Measurements from ENCODE around the gene GPR153. TPM values are rescaled to one million over a fixed set of nuclear protein-coding genes. Genes with fewer than 3 reads are reported as not detected.

GPR153 gene
- total RNA-seq, 2 experiments from 2014 or later: 0.34 to 0.41 TPM

DNA sequence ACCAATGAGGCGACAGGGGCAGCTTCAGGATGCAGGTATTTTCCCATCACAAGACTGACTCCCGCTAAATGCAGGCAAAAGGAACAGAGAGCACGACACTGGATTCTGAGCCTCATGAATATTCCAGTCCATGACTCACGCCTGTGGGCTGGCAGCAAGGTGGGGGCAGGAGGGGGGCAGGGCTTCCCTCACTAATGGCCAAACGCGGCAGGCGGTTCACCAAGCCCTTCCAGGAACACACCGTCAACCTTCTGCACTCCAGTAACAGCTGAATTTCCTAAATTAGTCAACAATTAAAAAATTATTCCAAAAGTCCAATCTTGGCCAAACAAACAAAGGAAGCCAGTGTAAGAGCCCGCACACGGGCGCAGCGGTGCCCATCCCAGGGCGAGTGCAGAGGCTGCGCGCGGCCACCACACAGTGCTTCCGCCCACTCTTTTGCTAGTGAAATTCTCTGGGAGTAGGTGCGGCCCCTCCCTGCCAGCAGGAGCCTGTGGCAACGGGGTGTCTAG lies 12.5 kb upstream of the GPR153 start:
- no peak for DNase-seq
- Mint-ChIP-seq H3K9me3 (no peaks in the 10 kb centered on the region), H3K27me3 (no peaks in the 10 kb centered on the region), H3K36me3 (ENCODE audit: low read depth) (peaks cover 2% of the 10 kb centered on the region), H3K27ac (no peak overlapping the region), H3K4me1 (ENCODE audit: low read depth) (no peaks in the 10 kb centered on the region), H3K4me3 (no peak overlapping the region)
- ChIA-PET POLR2A (no interaction called here), CTCF (no interaction called here)
- TF ChIP-seq, protein P1, sequence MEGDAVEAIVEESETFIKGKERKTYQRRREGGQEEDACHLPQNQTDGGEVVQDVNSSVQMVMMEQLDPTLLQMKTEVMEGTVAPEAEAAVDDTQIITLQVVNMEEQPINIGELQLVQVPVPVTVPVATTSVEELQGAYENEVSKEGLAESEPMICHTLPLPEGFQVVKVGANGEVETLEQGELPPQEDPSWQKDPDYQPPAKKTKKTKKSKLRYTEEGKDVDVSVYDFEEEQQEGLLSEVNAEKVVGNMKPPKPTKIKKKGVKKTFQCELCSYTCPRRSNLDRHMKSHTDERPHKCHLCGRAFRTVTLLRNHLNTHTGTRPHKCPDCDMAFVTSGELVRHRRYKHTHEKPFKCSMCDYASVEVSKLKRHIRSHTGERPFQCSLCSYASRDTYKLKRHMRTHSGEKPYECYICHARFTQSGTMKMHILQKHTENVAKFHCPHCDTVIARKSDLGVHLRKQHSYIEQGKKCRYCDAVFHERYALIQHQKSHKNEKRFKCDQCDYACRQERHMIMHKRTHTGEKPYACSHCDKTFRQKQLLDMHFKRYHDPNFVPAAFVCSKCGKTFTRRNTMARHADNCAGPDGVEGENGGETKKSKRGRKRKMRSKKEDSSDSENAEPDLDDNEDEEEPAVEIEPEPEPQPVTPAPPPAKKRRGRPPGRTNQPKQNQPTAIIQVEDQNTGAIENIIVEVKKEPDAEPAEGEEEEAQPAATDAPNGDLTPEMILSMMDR (IDR thresholded peaks at IDR 0.05): no peak
- ATAC-seq: no peak
- intact Hi-C loops (cut with micrococcal nuclease): no loop called here

DNA sequence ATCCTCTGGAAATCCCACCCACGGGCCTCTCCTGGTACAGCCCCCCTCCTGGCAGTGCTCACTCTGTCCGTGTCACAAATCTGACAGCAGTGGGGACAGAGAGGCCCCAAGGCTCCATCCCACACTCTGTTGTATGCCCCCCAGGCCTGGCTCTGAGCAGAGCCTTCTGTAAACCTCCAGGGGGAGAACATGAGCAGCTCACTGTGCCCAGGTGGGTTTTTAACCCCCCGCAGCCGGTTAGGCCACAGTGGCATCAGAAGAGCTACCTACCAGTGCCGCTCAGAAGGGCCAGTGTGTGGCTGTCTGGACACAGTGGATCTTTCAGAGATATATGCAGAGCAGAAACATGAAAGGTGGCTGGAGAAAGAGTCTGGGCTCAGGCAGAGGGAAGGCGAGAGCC lies 12.0 kb upstream of the GPR153 start:
- ATAC-seq (no peak), DNase-seq (no peak)
- Mint-ChIP-seq H3K36me3 (ENCODE audit: low read depth) (peaks cover 2% of the 10 kb centered on the region), H3K4me3 (no peak overlapping the region), H3K9me3 (no peaks in the 10 kb centered on the region), H3K27me3 (no peaks in the 10 kb centered on the region), H3K27ac (no peak overlapping the region), H3K4me1 (ENCODE audit: low read depth) (no peaks in the 10 kb centered on the region)
- TF ChIP-seq, protein P1 (IDR thresholded peaks at IDR 0.05): no peak
- ChIA-PET POLR2A (no interaction called here), CTCF (no interaction called here)
- intact Hi-C loops (cut with micrococcal nuclease): no loop called here

DNA sequence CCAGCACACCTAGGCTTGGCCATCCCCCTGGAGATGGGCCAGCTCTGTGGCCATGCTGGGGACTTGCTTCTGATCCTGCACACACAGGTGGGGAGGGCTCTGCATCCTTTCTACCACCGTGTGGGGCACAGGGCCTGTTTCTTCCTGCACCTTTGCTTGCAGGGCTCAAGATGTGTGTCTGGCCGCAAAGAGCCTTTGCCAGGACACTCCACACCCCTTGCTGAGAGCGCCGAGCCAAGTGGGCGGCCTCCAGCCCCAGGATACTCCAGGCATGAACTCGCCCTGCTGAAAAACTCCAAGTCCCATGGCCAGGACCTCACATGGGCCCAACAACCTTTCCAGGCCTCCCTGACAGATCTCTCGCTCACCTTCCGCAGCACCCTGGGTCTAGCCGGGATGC lies 11.6 kb upstream of the GPR153 start:
- H3K4me3 Mint-ChIP-seq: no peak overlapping the region
- H3K27me3 Mint-ChIP-seq: no peaks in the 10 kb centered on the region
- no peak for ATAC-seq
- no peaks in the 10 kb centered on the region for H3K9me3 Mint-ChIP-seq
- ChIA-PET POLR2A (no interaction called here), CTCF (no interaction called here)
- H3K4me1 Mint-ChIP-seq (ENCODE audit: low read depth): no peaks in the 10 kb centered on the region
- no peak overlapping the region for H3K27ac Mint-ChIP-seq
- no peak for DNase-seq
- intact Hi-C loops (cut with micrococcal nuclease): no loop called here
- H3K36me3 Mint-ChIP-seq (ENCODE audit: low read depth): no peaks in the 10 kb centered on the region
- TF ChIP-seq, protein P1 (IDR thresholded peaks at IDR 0.05): no peak

DNA sequence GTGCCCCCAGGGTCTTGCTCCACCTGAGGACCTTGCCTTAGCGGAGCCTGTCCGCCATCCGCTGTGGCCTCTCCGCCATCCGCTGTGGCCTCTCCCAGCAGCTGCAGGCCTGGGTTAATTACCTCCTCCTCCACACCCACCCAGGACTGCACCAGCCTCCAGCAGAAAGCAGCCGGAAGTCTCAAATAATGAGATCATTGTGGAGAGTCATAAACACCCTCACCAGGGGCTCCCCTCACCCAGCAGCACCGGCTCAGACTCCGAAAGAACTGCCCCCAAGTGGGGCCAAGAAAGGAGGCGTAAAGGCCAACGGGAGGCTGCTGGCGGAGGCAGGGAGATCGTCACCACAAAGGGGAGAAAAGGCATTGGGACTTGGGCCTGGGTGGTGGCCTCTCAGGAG lies 10.7 kb upstream of the GPR153 start:
- POLR2A ChIA-PET: no interaction called here
- TF ChIP-seq, protein P1 (IDR thresholded peaks at IDR 0.05): no peak
- Mint-ChIP-seq H3K9me3 (no peaks in the 10 kb centered on the region), H3K27ac (no peak overlapping the region), H3K4me1 (ENCODE audit: low read depth) (no peaks in the 10 kb centered on the region), H3K36me3 (ENCODE audit: low read depth) (no peaks in the 10 kb centered on the region), H3K27me3 (no peaks in the 10 kb centered on the region), H3K4me3 (no peak overlapping the region)
- intact Hi-C loops (cut with micrococcal nuclease): no loop called here
- DNase-seq: no peak
- CTCF ChIA-PET: interaction anchor here (0.7 kb wide), 1 partner anchor 16 kb away, joined by 3 read pairs; no protein-coding TSS in a partner anchor
- no peak for ATAC-seq

DNA sequence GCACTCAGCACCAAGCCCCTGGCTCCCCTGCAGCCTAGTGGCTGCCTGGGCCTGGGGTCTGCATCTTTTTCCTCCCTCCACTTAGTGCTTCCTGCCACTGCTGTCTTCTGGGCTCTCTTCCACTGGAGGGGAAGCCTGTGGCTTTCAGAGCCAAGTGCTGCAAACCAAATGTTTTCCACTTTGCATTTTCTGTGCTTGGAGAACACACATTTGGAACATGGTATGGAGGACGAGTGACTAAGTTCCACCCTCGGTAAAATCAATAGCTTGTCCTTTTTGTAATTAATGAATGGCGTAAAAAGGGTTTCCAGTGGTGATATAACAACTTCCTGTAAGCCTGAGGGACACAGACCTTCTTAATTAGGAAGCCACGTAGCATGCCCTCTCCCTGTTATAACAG lies 10.1 kb upstream of the GPR153 start:
- Mint-ChIP-seq H3K27me3 (no peaks in the 10 kb centered on the region), H3K27ac (no peak overlapping the region), H3K4me3 (no peak overlapping the region), H3K36me3 (ENCODE audit: low read depth) (no peaks in the 10 kb centered on the region), H3K9me3 (no peaks in the 10 kb centered on the region), H3K4me1 (ENCODE audit: low read depth) (no peaks in the 10 kb centered on the region)
- POLR2A ChIA-PET: no interaction called here
- TF ChIP-seq, protein P1 (IDR thresholded peaks at IDR 0.05): no peak
- intact Hi-C loops (cut with micrococcal nuclease): no loop called here
- DNase-seq (no peak), ATAC-seq (no peak)
- CTCF ChIA-PET: interaction anchor here (0.7 to 1.7 kb wide), 2 partner anchors 17 to 25 kb away, joined by 3 read pairs; no protein-coding TSS in a partner anchor

All from activated CD8-positive, alpha-beta T cell treated with anti-CD3 and anti-CD28 coated beads for 36 hours (primary cell).